HCT116 (cell line): ENCODE data around the gene MALL.

Source experiments
- EZH2phosphoT487 ChIP-seq: fragments of 200-600 bp; IDR thresholded peaks from 2 replicates; pipeline ENCODE4 v1.6.1; 2018; ENCODE audit warnings: antibody characterized with exemption, borderline replicate concordance
- MAX ChIP-seq: IDR thresholded peaks from 2 replicates; pipeline ENCODE4 v1.6.1; 2012
- POLR2A ChIP-seq: IDR thresholded peaks from 2 replicates; pipeline ENCODE4 v1.7.0; 2011; ENCODE audit warnings: borderline replicate concordance; ENCODE audit not compliant: insufficient read depth, insufficient read length; ENCODE audit errors: extremely low read depth
- TF ChIP-seq, protein P1 (sequence below), 3 experiments: fragments of 200-600 bp in 1 of 3; sonication (generic) in 1 of 3; IDR thresholded peaks in 2 of 3; conservative IDR thresholded peaks in 1 of 3; 2 replicates each; pipeline ENCODE4 v1.5.1; 2012 to 2017; ENCODE audit warnings: low read depth in 2 of 3, low read length in 2 of 3, antibody characterized with exemption in 1 of 3, borderline replicate concordance in 1 of 3, control low read depth in 1 of 3, mild to moderate bottlenecking in 1 of 3, mixed read lengths in 1 of 3, mixed run types in 1 of 3, moderate library complexity in 1 of 3; ENCODE audit not compliant: insufficient read depth in 1 of 3

GRCh38 chr2:110140401-110140800 is 24.8 kb upstream of the MALL start:
- TF ChIP-seq, protein P1, sequence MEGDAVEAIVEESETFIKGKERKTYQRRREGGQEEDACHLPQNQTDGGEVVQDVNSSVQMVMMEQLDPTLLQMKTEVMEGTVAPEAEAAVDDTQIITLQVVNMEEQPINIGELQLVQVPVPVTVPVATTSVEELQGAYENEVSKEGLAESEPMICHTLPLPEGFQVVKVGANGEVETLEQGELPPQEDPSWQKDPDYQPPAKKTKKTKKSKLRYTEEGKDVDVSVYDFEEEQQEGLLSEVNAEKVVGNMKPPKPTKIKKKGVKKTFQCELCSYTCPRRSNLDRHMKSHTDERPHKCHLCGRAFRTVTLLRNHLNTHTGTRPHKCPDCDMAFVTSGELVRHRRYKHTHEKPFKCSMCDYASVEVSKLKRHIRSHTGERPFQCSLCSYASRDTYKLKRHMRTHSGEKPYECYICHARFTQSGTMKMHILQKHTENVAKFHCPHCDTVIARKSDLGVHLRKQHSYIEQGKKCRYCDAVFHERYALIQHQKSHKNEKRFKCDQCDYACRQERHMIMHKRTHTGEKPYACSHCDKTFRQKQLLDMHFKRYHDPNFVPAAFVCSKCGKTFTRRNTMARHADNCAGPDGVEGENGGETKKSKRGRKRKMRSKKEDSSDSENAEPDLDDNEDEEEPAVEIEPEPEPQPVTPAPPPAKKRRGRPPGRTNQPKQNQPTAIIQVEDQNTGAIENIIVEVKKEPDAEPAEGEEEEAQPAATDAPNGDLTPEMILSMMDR (IDR thresholded peaks at IDR 0.05 in 2 of 3, conservative IDR thresholded peaks at IDR 0.05 in 1 of 3; ENCODE audit: borderline replicate concordance in 1 of 3, insufficient read depth in 1 of 3, low read depth in 2 of 3, low read length in 2 of 3), result no peak
- TF ChIP-seq POLR2A, result no peak
- no peak for TF ChIP-seq EZH2phosphoT487
- TF ChIP-seq MAX, result no peak
